Measurements from ENCODE around the gene COL5A2.

Gene COL5A2

DNA sequence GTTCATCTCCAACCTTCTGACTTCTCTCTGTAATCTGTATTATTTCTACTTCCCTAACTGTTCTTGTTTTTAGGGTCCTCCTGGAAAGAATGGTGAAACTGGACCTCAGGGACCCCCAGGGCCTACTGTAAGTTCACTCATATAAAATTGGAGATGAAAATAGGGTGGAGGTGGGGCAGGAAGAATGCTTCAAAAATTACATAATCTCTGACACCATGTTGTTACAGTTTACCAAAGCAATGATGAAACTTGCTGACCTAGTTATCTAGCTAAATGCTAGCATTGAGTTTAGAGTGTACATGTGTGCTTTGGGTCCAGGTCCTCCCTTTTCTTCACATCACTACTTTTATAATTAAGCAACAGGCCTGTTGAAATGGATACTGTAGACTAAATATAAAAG is 182.3 kb downstream of the COL5A2 start:
- Mint-ChIP-seq H3K36me3 (no peaks in the 10 kb centered on the region), H3K9me3 (no peaks in the 10 kb centered on the region), H3K27me3 (no peaks in the 10 kb centered on the region), H3K4me3 (no peak overlapping the region), H3K4me1 (no peaks in the 10 kb centered on the region), H3K27ac (no peak overlapping the region)
- ATAC-seq, result no peak

DNA sequence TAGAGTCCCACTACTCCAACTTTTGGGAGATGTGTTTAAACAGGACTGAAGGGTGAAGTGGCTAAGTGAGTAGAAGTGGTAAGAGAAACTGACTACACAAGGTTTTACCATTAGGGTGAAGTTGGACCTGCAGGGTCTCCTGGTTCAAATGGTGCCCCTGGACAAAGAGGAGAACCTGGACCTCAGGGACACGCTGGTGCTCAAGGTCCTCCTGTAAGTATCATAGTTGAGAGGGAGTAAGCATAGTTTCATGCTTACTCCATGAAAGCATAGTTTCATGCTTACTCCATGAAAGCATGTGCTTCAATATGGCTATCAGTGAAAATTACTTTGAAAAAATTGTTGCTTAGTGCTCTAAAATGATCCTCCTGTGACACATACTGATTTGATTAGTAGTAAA is 186.3 kb downstream of the COL5A2 start:
- no peak for ATAC-seq
- H3K27ac Mint-ChIP-seq, result no peak overlapping the region
- no peaks in the 10 kb centered on the region for H3K4me1 Mint-ChIP-seq
- no peaks in the 10 kb centered on the region for H3K36me3 Mint-ChIP-seq
- H3K4me3 Mint-ChIP-seq, result no peak overlapping the region
- no peaks in the 10 kb centered on the region for H3K27me3 Mint-ChIP-seq
- H3K9me3 Mint-ChIP-seq, result no peaks in the 10 kb centered on the region

DNA sequence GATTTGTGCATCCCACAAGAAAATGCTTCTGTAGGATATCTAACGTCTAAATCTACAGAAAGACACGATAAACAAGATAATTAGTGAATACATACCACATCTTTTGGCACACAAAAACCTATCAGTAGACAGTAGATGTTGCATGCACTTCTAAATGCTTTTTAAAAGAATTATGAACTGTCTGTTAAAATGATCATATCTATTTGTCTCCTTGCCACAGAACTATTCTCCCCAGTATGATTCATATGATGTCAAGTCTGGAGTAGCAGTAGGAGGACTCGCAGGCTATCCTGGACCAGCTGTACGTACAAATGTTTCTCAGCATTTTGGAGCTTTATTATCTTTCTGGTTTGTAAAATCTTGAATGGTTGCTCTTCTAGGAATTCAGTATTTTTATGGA is 192.7 kb downstream of the COL5A2 start:
- Mint-ChIP-seq H3K27ac (no peak overlapping the region), H3K4me3 (no peak overlapping the region), H3K9me3 (no peaks in the 10 kb centered on the region), H3K27me3 (no peaks in the 10 kb centered on the region), H3K4me1 (no peaks in the 10 kb centered on the region), H3K36me3 (no peaks in the 10 kb centered on the region)
- no peak for ATAC-seq

DNA sequence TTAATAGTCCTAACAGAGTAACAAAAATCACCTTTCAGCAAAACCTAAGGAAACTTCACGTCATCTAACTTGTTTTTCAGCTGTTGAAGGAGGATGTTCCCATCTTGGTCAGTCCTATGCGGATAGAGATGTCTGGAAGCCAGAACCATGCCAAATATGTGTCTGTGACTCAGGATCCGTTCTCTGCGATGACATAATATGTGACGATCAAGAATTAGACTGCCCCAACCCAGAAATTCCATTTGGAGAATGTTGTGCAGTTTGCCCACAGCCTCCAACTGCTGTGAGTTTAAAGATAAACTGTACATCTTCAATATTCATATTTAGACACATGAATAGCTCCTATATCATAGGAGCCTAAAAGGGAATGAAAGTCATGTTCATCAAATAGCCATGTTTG is 194.9 kb downstream of the COL5A2 start:
- no peak for ATAC-seq
- Mint-ChIP-seq H3K27ac (no peak overlapping the region), H3K36me3 (no peaks in the 10 kb centered on the region), H3K27me3 (no peaks in the 10 kb centered on the region), H3K4me3 (no peak overlapping the region), H3K9me3 (no peaks in the 10 kb centered on the region), H3K4me1 (no peaks in the 10 kb centered on the region)

DNA sequence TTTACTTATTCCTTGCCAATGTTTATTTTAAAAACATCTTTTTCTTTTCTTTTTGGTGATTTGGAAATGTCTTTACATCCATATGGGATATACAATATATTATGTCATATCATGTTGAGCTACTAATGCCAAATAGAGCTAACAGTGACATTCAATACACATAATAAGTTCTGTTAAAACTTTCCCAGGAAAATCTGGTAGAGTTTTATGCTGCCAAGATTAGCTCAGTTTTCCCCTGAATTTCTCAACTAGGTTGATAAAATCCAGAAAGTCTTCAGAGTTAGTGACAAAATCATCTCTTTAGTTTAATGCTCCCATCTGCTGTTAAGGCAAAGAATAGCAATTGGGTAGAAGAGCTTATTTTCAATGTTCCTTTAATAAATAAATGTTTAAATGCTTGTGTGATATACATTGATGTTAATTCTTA is 195.5 kb downstream of the COL5A2 start:
- H3K9me3 Mint-ChIP-seq, result no peaks in the 10 kb centered on the region
- H3K27ac Mint-ChIP-seq, result no peak overlapping the region
- no peaks in the 10 kb centered on the region for H3K4me1 Mint-ChIP-seq
- no peaks in the 10 kb centered on the region for H3K36me3 Mint-ChIP-seq
- no peak overlapping the region for H3K4me3 Mint-ChIP-seq
- ATAC-seq, result no peak
- H3K27me3 Mint-ChIP-seq, result no peaks in the 10 kb centered on the region

DNA sequence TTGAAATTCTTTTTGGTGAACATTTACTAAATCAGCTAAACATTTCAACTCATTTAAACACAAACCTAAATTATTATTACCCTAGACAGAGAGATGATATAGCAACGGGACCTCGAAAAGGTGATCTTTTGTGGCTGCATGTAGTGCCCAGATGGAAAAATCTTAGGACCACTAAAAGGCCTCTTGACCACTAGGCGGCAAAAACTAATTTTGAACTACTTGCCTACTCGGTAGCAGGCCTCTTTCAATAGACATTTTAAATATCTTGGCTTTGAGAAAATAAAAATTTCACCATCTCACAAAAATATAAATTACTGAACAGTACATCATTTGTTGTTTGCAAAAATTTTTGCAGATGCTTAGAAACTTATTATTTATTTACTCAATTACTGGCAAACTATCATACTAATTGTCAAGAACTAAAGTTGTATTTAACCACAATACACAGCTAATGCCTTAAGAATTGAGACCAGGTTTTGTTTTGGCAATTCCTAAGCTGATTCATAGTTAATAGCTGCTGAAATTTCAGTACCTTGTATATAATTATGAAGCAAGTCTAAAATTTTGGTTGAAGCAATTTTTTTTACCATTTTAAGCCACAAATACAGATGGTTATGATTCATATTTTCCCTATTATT is 196.0 kb downstream of the COL5A2 start:
- H3K36me3 Mint-ChIP-seq, result no peaks in the 10 kb centered on the region
- H3K27me3 Mint-ChIP-seq, result no peaks in the 10 kb centered on the region
- H3K9me3 Mint-ChIP-seq, result no peaks in the 10 kb centered on the region
- H3K4me1 Mint-ChIP-seq, result no peaks in the 10 kb centered on the region
- H3K4me3 Mint-ChIP-seq, result no peak overlapping the region
- ATAC-seq, result no peak
- H3K27ac Mint-ChIP-seq, result no peak overlapping the region

Data from stimulated activated memory B cell treated with anti-CD40 and anti-IgM and Interleukin-4, amounts not matched to agents 10 μg/mL and 1 μg/mL and 100 μg/mL, for 72 hours (primary cell).